Measurements from ENCODE around the gene NHP2. TPM values are rescaled to one million over a fixed set of nuclear protein-coding genes. Genes with fewer than 3 reads are reported as not detected.

The NHP2 gene
- total and polyA plus RNA-seq, 10 of the 15 experiments (the other 5 are each of a cell fraction or from before 2014, with no cell fraction given) = 39.2 to 513 (median 198) TPM

DNA sequence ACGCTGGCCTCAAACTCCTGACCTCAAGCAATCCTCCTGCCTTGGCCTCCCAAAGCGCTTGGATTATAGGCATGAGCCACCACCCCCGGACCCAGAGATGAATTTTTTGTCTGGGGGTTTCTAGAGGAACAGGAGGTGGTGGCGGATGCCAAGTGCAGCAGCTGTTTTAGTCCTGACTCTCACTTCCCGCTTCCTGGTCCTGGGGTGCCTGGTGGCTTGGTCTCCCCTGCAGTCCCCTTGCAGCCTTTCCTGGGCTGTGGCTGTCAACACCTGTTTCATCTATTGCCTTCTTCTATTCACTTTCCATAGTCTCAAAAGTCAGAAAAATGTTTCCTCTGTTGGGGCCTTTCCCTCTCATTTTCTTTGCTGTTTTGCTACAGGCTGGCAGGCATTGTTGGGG, 6.5 kb upstream of the NHP2 start:
- in situ Hi-C loops (cut with MboI) = loop anchor here (10.0 kb wide), 1 partner anchor 555 kb away; the partner anchor contains the start of gene B4GALT7
- no peaks in the 10 kb centered on the region for H3K9me3 ChIP-seq (replicated peaks; ENCODE audit: control insufficient read depth, insufficient read depth, low read length)
- H3K9ac ChIP-seq (ENCODE audit: control insufficient read depth, insufficient read depth, low read length) = no peak overlapping the region
- BruUV-seq (replicated peaks) = no TSS peak
- no peak overlapping the region for H3K27ac ChIP-seq (ENCODE audit: control insufficient read depth, insufficient read depth)
- H3K4me2 ChIP-seq (ENCODE audit: control insufficient read depth, insufficient read depth) = no peak overlapping the region
- H4K20me1 ChIP-seq (ENCODE audit: control insufficient read depth, insufficient read depth) = no peaks in the 10 kb centered on the region
- H3K36me3 ChIP-seq (ENCODE audit: control insufficient read depth in 2 of 2, insufficient read depth in 2 of 2, low read length in 1 of 2) = no peaks in the 10 kb centered on the region
- ChIA-PET CTCF (interaction anchor here (1.3 to 5.4 kb wide), 2 partner anchors 83 to 85 kb away, joined by 3 to 39 read pairs; no protein-coding TSS in a partner anchor), RAD21 (ENCODE audit: unreplicated experiment) (no interaction called here), SMC1A (ENCODE audit: uncharacterized antibody, unreplicated experiment) (no interaction called here), POLR2A (no interaction called here)
- DNase-seq (ENCODE audit: low read depth, low spot score) (no peak), ATAC-seq (no peak), FAIRE-seq (no peak)
- intact Hi-C loops (cut with micrococcal nuclease; ENCODE audit: unreplicated experiment) = no loop called here
- 49% methylated on average over 5 of the region's 5 CpGs for WGBS (ENCODE audit: insufficient coverage, insufficient replicate concordance, low lambda C conversion rate, missing lambda C conversion rate)
- H3K79me2 ChIP-seq (ENCODE audit: control insufficient read depth, insufficient read depth, low read length) = no peaks in the 10 kb centered on the region
- H3K27me3 ChIP-seq (replicated peaks in 1 of 2; ENCODE audit: control insufficient read depth in 2 of 2, insufficient read depth in 2 of 2, low read length in 1 of 2) = no peaks in the 10 kb centered on the region
- no peak overlapping the region for H2AFZ ChIP-seq (ENCODE audit: control insufficient read depth, low read depth, low read length)
- H3K4me1 ChIP-seq (ENCODE audit: control insufficient read depth, insufficient read depth, low read length) = no peaks in the 10 kb centered on the region
- no peak overlapping the region for H3K4me3 ChIP-seq
- TF ChIP-seq SP1 (IDR thresholded peaks at IDR 0.05; ENCODE audit: low read depth, low read length) (no peak), GATAD2B (conservative IDR thresholded peaks at IDR 0.05; ENCODE audit: low read depth) (no peak), RELA (IDR thresholded peaks at IDR 0.05; ENCODE audit: borderline replicate concordance, partially characterized antibody) (no peak), CBX5 (IDR thresholded peaks at IDR 0.05; ENCODE audit: low read depth) (no peak), STAT3 (IDR thresholded peaks at IDR 0.05; ENCODE audit: low read depth, low read length) (no peak), MYC (IDR thresholded peaks at IDR 0.05; ENCODE audit: insufficient read depth, insufficient read length, insufficient replicate concordance, low read length, severe bottlenecking) (no peak), YBX1 (IDR thresholded peaks at IDR 0.05) (no peak), SIX5 (IDR thresholded peaks at IDR 0.05; ENCODE audit: low read depth, low read length, severe bottlenecking) (no peak), JUND (IDR thresholded peaks at IDR 0.05; ENCODE audit: low read depth, low read length) (no peak)
- TF ChIP-seq, protein P1, sequence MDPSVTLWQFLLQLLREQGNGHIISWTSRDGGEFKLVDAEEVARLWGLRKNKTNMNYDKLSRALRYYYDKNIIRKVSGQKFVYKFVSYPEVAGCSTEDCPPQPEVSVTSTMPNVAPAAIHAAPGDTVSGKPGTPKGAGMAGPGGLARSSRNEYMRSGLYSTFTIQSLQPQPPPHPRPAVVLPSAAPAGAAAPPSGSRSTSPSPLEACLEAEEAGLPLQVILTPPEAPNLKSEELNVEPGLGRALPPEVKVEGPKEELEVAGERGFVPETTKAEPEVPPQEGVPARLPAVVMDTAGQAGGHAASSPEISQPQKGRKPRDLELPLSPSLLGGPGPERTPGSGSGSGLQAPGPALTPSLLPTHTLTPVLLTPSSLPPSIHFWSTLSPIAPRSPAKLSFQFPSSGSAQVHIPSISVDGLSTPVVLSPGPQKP (IDR thresholded peaks at IDR 0.05; ENCODE audit: low read depth, low read length) = no peak
- TF ChIP-seq, protein P2, sequence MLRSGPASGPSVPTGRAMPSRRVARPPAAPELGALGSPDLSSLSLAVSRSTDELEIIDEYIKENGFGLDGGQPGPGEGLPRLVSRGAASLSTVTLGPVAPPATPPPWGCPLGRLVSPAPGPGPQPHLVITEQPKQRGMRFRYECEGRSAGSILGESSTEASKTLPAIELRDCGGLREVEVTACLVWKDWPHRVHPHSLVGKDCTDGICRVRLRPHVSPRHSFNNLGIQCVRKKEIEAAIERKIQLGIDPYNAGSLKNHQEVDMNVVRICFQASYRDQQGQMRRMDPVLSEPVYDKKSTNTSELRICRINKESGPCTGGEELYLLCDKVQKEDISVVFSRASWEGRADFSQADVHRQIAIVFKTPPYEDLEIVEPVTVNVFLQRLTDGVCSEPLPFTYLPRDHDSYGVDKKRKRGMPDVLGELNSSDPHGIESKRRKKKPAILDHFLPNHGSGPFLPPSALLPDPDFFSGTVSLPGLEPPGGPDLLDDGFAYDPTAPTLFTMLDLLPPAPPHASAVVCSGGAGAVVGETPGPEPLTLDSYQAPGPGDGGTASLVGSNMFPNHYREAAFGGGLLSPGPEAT (IDR thresholded peaks at IDR 0.05; ENCODE audit: low read depth) = no peak
- TF ChIP-seq, protein P3, sequence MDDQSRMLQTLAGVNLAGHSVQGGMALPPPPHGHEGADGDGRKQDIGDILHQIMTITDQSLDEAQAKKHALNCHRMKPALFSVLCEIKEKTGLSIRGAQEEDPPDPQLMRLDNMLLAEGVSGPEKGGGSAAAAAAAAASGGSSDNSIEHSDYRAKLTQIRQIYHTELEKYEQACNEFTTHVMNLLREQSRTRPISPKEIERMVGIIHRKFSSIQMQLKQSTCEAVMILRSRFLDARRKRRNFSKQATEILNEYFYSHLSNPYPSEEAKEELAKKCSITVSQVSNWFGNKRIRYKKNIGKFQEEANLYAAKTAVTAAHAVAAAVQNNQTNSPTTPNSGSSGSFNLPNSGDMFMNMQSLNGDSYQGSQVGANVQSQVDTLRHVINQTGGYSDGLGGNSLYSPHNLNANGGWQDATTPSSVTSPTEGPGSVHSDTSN (IDR thresholded peaks at IDR 0.05; ENCODE audit: insufficient replicate concordance, low read depth, low read length) = no peak
- TF ChIP-seq, protein P4, sequence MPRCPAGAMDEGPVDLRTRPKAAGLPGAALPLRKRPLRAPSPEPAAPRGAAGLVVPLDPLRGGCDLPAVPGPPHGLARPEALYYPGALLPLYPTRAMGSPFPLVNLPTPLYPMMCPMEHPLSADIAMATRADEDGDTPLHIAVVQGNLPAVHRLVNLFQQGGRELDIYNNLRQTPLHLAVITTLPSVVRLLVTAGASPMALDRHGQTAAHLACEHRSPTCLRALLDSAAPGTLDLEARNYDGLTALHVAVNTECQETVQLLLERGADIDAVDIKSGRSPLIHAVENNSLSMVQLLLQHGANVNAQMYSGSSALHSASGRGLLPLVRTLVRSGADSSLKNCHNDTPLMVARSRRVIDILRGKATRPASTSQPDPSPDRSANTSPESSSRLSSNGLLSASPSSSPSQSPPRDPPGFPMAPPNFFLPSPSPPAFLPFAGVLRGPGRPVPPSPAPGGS (IDR thresholded peaks at IDR 0.05; ENCODE audit: borderline replicate concordance, insufficient read depth, low read depth, low read length, poor library complexity, severe bottlenecking) = no peak
- TF ChIP-seq, protein P5, sequence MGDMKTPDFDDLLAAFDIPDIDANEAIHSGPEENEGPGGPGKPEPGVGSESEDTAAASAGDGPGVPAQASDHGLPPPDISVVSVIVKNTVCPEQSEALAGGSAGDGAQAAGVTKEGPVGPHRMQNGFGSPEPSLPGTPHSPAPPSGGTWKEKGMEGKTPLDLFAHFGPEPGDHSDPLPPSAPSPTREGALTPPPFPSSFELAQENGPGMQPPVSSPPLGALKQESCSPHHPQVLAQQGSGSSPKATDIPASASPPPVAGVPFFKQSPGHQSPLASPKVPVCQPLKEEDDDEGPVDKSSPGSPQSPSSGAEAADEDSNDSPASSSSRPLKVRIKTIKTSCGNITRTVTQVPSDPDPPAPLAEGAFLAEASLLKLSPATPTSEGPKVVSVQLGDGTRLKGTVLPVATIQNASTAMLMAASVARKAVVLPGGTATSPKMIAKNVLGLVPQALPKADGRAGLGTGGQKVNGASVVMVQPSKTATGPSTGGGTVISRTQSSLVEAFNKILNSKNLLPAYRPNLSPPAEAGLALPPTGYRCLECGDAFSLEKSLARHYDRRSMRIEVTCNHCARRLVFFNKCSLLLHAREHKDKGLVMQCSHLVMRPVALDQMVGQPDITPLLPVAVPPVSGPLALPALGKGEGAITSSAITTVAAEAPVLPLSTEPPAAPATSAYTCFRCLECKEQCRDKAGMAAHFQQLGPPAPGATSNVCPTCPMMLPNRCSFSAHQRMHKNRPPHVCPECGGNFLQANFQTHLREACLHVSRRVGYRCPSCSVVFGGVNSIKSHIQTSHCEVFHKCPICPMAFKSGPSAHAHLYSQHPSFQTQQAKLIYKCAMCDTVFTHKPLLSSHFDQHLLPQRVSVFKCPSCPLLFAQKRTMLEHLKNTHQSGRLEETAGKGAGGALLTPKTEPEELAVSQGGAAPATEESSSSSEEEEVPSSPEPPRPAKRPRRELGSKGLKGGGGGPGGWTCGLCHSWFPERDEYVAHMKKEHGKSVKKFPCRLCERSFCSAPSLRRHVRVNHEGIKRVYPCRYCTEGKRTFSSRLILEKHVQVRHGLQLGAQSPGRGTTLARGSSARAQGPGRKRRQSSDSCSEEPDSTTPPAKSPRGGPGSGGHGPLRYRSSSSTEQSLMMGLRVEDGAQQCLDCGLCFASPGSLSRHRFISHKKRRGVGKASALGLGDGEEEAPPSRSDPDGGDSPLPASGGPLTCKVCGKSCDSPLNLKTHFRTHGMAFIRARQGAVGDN (IDR thresholded peaks at IDR 0.05) = no peak
